ENCODE data around the gene RNLS.

The RNLS gene

DNA sequence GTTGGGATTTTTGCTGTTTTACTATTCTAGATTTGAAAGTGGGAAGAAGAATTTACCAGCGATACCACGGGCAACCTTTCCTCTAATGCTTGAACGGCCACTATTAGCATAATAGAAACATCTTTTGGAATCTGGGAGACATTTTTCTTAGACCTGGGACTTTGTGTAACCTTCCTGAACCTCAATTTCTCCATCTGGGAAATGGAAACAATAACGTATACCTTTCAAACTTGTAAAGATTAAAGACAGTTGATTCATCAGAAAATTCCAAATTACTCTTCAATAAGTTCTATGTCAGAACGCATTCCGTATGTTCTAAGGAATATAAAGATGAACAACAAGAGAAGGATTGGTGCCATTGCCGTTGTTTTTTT, 453 bp upstream of the RNLS start:
- TF ChIP-seq POLR2AphosphoS5 (IDR thresholded peaks at IDR 0.05; ENCODE audit: low read depth, low read length): no peak
- TF ChIP-seq, protein P1, sequence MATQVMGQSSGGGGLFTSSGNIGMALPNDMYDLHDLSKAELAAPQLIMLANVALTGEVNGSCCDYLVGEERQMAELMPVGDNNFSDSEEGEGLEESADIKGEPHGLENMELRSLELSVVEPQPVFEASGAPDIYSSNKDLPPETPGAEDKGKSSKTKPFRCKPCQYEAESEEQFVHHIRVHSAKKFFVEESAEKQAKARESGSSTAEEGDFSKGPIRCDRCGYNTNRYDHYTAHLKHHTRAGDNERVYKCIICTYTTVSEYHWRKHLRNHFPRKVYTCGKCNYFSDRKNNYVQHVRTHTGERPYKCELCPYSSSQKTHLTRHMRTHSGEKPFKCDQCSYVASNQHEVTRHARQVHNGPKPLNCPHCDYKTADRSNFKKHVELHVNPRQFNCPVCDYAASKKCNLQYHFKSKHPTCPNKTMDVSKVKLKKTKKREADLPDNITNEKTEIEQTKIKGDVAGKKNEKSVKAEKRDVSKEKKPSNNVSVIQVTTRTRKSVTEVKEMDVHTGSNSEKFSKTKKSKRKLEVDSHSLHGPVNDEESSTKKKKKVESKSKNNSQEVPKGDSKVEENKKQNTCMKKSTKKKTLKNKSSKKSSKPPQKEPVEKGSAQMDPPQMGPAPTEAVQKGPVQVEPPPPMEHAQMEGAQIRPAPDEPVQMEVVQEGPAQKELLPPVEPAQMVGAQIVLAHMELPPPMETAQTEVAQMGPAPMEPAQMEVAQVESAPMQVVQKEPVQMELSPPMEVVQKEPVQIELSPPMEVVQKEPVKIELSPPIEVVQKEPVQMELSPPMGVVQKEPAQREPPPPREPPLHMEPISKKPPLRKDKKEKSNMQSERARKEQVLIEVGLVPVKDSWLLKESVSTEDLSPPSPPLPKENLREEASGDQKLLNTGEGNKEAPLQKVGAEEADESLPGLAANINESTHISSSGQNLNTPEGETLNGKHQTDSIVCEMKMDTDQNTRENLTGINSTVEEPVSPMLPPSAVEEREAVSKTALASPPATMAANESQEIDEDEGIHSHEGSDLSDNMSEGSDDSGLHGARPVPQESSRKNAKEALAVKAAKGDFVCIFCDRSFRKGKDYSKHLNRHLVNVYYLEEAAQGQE (IDR thresholded peaks at IDR 0.05; ENCODE audit: insufficient read depth in 1 of 2, low read depth in 2 of 2, low read length in 2 of 2): no peak
- no peak for TF ChIP-seq FOXP2 (optimal IDR thresholded peaks at IDR 0.05; ENCODE audit: borderline replicate concordance, extremely low read depth, extremely low read length, insufficient read depth)
- TF ChIP-seq TAF1 (IDR thresholded peaks at IDR 0.05; ENCODE audit: borderline replicate concordance, insufficient read depth, low read length): no peak
- TF ChIP-seq SIN3A (IDR thresholded peaks at IDR 0.05; ENCODE audit: borderline replicate concordance, insufficient read depth, low read length): no peak

DNA sequence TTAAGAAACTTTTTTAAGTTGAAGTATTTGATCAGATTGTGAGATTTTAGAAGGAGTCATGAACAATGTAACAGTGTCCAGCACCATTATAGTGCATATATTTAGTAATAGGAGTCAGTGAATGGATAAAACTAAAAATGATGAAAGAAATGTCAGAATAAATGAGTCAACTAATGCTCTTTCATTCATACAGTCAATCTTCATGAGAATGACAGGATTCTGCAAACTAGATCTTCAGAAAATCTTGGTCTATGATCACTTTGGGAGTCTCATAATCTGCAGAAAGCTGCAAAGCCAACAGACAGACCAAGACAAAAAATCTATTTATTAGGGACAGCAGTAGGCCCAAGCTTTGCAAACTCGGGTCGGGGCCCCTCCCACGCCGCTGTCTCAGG, 710 bp downstream of the RNLS start:
- no peak for TF ChIP-seq TAF1 (IDR thresholded peaks at IDR 0.05; ENCODE audit: borderline replicate concordance, insufficient read depth, low read length)
- no peak for TF ChIP-seq SIN3A (IDR thresholded peaks at IDR 0.05; ENCODE audit: borderline replicate concordance, insufficient read depth, low read length)
- TF ChIP-seq, protein P1 (IDR thresholded peaks at IDR 0.05; ENCODE audit: insufficient read depth in 1 of 2, low read depth in 2 of 2, low read length in 2 of 2): no peak
- TF ChIP-seq FOXP2 (optimal IDR thresholded peaks at IDR 0.05; ENCODE audit: borderline replicate concordance, extremely low read depth, extremely low read length, insufficient read depth): no peak
- TF ChIP-seq POLR2AphosphoS5 (IDR thresholded peaks at IDR 0.05; ENCODE audit: low read depth, low read length): no peak

GRCh38 chr10:88565072-88565471, 18.0 kb downstream of the RNLS start:
- no peak for TF ChIP-seq POLR2AphosphoS5 (IDR thresholded peaks at IDR 0.05; ENCODE audit: low read depth, low read length)

GRCh38 chr10:88562152-88562551, 21.0 kb downstream of the RNLS start:
- TF ChIP-seq, protein P1 (IDR thresholded peaks at IDR 0.05; ENCODE audit: insufficient read depth in 1 of 2, low read depth in 2 of 2, low read length in 2 of 2): no peak
- TF ChIP-seq FOXP2 (optimal IDR thresholded peaks at IDR 0.05; ENCODE audit: borderline replicate concordance, extremely low read depth, extremely low read length, insufficient read depth) (no peak), SIN3A (IDR thresholded peaks at IDR 0.05; ENCODE audit: borderline replicate concordance, insufficient read depth, low read length) (no peak), TAF1 (IDR thresholded peaks at IDR 0.05; ENCODE audit: borderline replicate concordance, insufficient read depth, low read length) (no peak)

DNA sequence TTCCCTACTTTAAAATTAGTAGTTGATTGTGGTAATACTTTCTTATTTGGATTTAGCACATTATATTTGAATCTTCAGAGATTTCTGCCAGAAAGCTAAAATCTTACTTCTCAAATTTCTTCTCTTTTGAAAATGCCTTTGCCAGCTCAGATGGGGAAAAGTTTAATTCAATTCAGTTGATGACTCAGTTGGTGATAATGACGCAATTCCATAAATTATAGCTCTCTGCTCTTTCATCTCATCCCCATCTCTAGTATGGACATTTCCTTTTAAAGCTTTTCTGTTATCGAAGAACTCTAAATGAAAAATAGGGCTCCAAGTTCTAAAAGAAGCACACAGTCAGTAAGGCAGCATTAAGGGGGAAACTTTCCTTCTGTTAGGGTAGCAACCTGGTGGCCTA, 25.5 kb downstream of the RNLS start:
- TF ChIP-seq TAF1 (IDR thresholded peaks at IDR 0.05; ENCODE audit: borderline replicate concordance, insufficient read depth, low read length): no peak

GRCh38 chr10:88557256-88557655, 25.9 kb downstream of the RNLS start:
- TF ChIP-seq SIN3A (IDR thresholded peaks at IDR 0.05; ENCODE audit: borderline replicate concordance, insufficient read depth, low read length) (no peak), TAF1 (IDR thresholded peaks at IDR 0.05; ENCODE audit: borderline replicate concordance, insufficient read depth, low read length) (no peak), FOXP2 (optimal IDR thresholded peaks at IDR 0.05; ENCODE audit: borderline replicate concordance, extremely low read depth, extremely low read length, insufficient read depth) (no peak), POLR2AphosphoS5 (IDR thresholded peaks at IDR 0.05; ENCODE audit: low read depth, low read length) (no peak)
- TF ChIP-seq, protein P1 (IDR thresholded peaks at IDR 0.05; ENCODE audit: insufficient read depth in 1 of 2, low read depth in 2 of 2, low read length in 2 of 2): no peak

All from PFSK-1 (cell line).